ENCODE data around the gene PPP1R37. TPM values are rescaled to one million over a fixed set of nuclear protein-coding genes. Genes with fewer than 3 reads are reported as not detected.

Gene PPP1R37
- total and polyA plus RNA-seq, 2 of the 13 experiments (the other 11 are each of a cell fraction or from before 2014, with no cell fraction given): 9.0 to 14.3 TPM

- TF ChIP-seq ZBTB44 (CRISPR knock-in tag; IDR thresholded peaks at IDR 0.05): no peak
- TF ChIP-seq CTCF (CRISPR knock-in tag; IDR thresholded peaks at IDR 0.05): peak; percentile 81
- TF ChIP-seq KDM5B (CRISPR knock-in tag; IDR thresholded peaks at IDR 0.05; ENCODE audit: borderline replicate concordance): 0 out of 2 replicates have a peak, but pooled peaks have one; percentile 34
- TF ChIP-seq ZNF317 (CRISPR knock-in tag; IDR thresholded peaks at IDR 0.05): 0 out of 2 replicates have a peak, but pooled peaks have one; percentile 11
- no peak for TF ChIP-seq FOXK1 (CRISPR knock-in tag; IDR thresholded peaks at IDR 0.05; ENCODE audit: borderline replicate concordance, low read depth)
- TF ChIP-seq TAF15 (IDR thresholded peaks at IDR 0.05; ENCODE audit: low read depth, low read length, poor library complexity, severe bottlenecking): no peak
- no peak for TF ChIP-seq RORA (CRISPR knock-in tag; IDR thresholded peaks at IDR 0.05)
- no peak for TF ChIP-seq MZF1 (CRISPR knock-in tag; IDR thresholded peaks at IDR 0.05; ENCODE audit: borderline replicate concordance)
- peak; percentile 68 for TF ChIP-seq ZNF687 (CRISPR knock-in tag; IDR thresholded peaks at IDR 0.05)
- TF ChIP-seq ZNF770 (CRISPR knock-in tag; IDR thresholded peaks at IDR 0.05): no peak; the same call in 1 of the 2 replicates
- TF ChIP-seq ZNF672 (CRISPR knock-in tag; IDR thresholded peaks at IDR 0.05): no peak
- peak; percentile 61; the same call in 1 of the 2 replicates for TF ChIP-seq ZFX (CRISPR knock-in tag; IDR thresholded peaks at IDR 0.05; ENCODE audit: low read depth)
- no peak for TF ChIP-seq FOSL1 (CRISPR knock-in tag; IDR thresholded peaks at IDR 0.05; ENCODE audit: borderline replicate concordance)
- TF ChIP-seq NR2F2 (IDR thresholded peaks at IDR 0.05; ENCODE audit: borderline replicate concordance, low read depth): no peak
- TF ChIP-seq HMGXB4 (CRISPR knock-in tag; IDR thresholded peaks at IDR 0.05; ENCODE audit: borderline replicate concordance in 1 of 2, low read depth in 1 of 2): peak in 1 of 2 experiments; percentile 43; a peak in 1 of 4 replicates
- peak; percentile 75 for TF ChIP-seq SAP130 (CRISPR knock-in tag; IDR thresholded peaks at IDR 0.05; ENCODE audit: low read depth)
- peak; percentile 26; the same call in 1 of the 2 replicates for TF ChIP-seq NFKB2 (CRISPR knock-in tag; IDR thresholded peaks at IDR 0.05; ENCODE audit: borderline replicate concordance)
Observed at GRCh38 chr19:45168767-45169351, 75.9 kb downstream of the PPP1R37 start (continued).

All from HepG2 (cell line).